ENCODE results near the gene GALR1.

The GALR1 gene

DNA sequence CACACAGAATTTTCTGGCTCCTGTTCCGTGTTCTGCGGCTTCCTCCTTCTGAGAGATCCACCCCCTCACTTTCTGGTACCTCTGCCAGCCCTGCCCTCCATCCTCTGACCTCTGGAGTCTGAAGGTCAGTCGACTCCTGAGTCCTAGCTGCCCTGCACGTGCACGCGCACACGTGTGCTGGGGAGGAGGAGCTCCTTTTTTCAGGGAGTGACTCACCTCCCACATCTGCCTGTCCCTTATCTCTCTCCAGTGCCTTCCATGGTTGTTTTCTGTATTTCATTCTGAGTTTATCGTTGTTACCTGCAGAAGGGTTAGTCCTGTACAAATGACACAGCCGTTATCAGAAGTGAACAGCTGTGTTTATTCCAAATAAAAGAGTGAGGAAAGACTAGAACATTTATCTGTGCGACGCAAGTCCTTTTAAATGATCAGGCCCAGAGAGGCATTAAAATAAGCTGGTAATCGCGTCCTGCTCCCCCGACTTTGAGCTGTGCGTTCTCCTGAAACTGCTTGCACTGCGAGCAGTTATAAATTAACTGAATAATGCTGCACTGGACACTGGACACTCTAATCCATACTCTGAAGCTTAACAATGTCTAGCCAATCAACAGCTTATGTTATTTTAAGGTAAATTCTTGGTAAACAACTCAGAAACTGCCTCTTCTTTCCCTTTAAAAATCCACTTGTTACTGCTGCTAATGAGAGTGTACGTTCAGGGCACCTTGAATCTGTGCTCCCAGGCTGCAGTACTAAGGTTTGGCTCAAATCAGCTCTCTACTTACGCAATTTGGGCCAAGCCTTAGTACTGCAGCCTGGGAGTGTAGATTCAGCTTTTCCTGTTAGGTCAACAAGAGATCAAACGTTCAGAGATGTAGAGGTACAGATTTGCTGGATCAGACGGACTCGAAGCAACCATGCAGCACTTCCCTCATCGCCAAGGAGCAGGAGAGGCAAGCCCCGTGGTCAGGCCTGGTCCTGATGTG lies 72.5 kb downstream of the GALR1 start:
- DNase-seq = no peak

GRCh38 chr18:77323640-77324299 lies 74.1 kb downstream of the GALR1 start:
- DNase-seq = no peak
